Fibroblast of skin of back (primary cell): ENCODE measurements around the gene NDUFA11.

Experiments
- DNase-seq: peaks from one replicate; pipeline ENCODE4 v3.0.0-alpha.2; 2013

NDUFA11 gene

GRCh38 chr19:5932609-5933262 is 29.1 kb upstream of the NDUFA11 start:
- no peak for DNase-seq

GRCh38 chr19:5932146-5932545 is 28.6 kb upstream of the NDUFA11 start:
- no peak for DNase-seq

- DNase-seq: no peak
These were observed 27.7 kb upstream of the NDUFA11 start for GRCh38 chr19:5931251-5931650.

- DNase-seq: no peak
These were observed 26.0 kb upstream of the NDUFA11 start for GRCh38 chr19:5929625-5930024.

GRCh38 chr19:5929179-5929578 is 25.6 kb upstream of the NDUFA11 start:
- no peak for DNase-seq

- DNase-seq: no peak
These were observed 23.8 kb upstream of the NDUFA11 start for GRCh38 chr19:5927441-5927821.

- peak; percentile 83 for DNase-seq
These were observed 23.3 kb upstream of the NDUFA11 start for GRCh38 chr19:5926641-5927440.

GRCh38 chr19:5925830-5926427 is 22.3 kb upstream of the NDUFA11 start:
- no peak for DNase-seq

- no peak for DNase-seq
These were observed 19.8 kb upstream of the NDUFA11 start for GRCh38 chr19:5923356-5923755.

GRCh38 chr19:5922161-5922545 is 18.6 kb upstream of the NDUFA11 start:
- no peak for DNase-seq

GRCh38 chr19:5921516-5922160 is 18.0 kb upstream of the NDUFA11 start:
- no peak for DNase-seq

GRCh38 chr19:5918463-5919079 is 15.0 kb upstream of the NDUFA11 start:
- no peak for DNase-seq

- no peak for DNase-seq
These were observed 14.0 kb upstream of the NDUFA11 start for GRCh38 chr19:5917431-5918107.

- no peak for DNase-seq
These were observed 12.7 kb upstream of the NDUFA11 start for GRCh38 chr19:5916181-5916708.

- DNase-seq: no peak
These were observed 12.2 kb upstream of the NDUFA11 start for GRCh38 chr19:5915782-5916165.

- no peak for DNase-seq
These were observed 11.6 kb upstream of the NDUFA11 start for GRCh38 chr19:5914946-5915781.

GRCh38 chr19:5914358-5914774 is 10.8 kb upstream of the NDUFA11 start:
- no peak for DNase-seq

- DNase-seq: peak; percentile 83
These were observed 10.3 kb upstream of the NDUFA11 start, which contains the start of gene CAPS for GRCh38 chr19:5913739-5914357. TSS of gene CAPS (plus strand) at chr19:5914254. CDS start at chr19:5914407, 153 bp downstream.

GRCh38 chr19:5911366-5911765 is 7.8 kb upstream of the NDUFA11 start:
- DNase-seq: no peak

- no peak for DNase-seq
These were observed 7.0 kb upstream of the NDUFA11 start for GRCh38 chr19:5910638-5910907.
